Posterior vena cava (tissue), 2 donors: ENCODE measurements around the gene OR10P1. TPM values are rescaled to one million over a fixed set of nuclear protein-coding genes. Genes with fewer than 3 reads are reported as not detected.

Experiments
- DNase-seq: peaks from one replicate; pipeline ENCODE4 v3.0.0-alpha.2; 2020; ENCODE audit warnings: low spot score
- intact Hi-C, 2 donors: fragments of 100-400 bp; cut with DNase I; formaldehyde crosslinking; loops; one replicate each; pipeline versions ENCODE4 v1.14.1 to v1.14.2; 2022 to 2023
- total RNA-seq, 2 donors: library from RNA; stranded (reverse); fragmentation: NEBNext Ultra II Directional; extraction: Animal tissue kit (Norgen Biotek cat#: 25700); gene quantifications; one replicate each; pipeline ENCODE4 v1.2.1, GENCODE V29; 2021
- donor health status: DM: yes; HTN: yes; CAD: no.
- donor health status: DM: yes; HTN: yes; CAD: no.

The OR10P1 gene
- total RNA-seq, 2 donors from 2014 or later: not detected

DNA sequence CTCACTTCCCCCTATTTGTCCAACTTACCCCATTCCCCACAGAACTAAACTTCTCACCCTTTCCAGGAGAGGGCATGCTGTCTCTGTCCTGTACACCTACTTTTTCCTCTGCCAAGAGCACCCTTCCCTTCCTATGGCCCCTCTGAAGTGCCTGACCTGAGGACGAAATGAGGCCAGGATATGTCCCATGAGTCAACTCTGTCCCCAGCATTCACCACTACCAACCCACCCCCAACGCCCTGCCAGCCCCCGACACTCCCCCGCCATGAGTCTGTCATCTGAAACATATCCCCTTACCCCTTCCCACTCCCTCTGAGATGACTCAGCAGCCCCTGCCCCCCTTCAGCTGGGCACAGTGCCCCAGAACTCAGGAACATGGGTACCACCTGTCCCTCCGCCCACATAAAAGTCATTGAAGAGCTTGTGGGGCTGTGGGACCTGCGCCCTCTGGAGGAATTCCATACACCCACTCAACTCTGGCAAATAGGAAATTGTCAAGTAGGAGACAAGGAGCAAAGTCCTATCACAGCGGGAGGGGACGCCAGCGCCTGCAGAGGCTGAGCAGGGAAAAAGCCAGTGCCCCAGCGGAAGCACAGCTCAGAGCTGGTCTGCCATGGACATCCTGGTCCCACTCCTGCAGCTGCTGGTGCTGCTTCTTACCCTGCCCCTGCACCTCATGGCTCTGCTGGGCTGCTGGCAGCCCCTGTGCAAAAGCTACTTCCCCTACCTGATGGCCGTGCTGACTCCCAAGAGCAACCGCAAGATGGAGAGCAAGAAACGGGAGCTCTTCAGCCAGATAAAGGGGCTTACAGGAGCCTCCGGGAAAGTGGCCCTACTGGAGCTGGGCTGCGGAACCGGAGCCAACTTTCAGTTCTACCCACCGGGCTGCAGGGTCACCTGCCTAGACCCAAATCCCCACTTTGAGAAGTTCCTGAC lies 44.7 kb downstream of the OR10P1 start:
- DNase-seq: peak; percentile 82
- intact Hi-C loops: loop anchor here in 1 of 2 donors (5.0 kb wide), 1 partner anchor 46 kb away; the partner anchor contains the start of gene CD63

DNA sequence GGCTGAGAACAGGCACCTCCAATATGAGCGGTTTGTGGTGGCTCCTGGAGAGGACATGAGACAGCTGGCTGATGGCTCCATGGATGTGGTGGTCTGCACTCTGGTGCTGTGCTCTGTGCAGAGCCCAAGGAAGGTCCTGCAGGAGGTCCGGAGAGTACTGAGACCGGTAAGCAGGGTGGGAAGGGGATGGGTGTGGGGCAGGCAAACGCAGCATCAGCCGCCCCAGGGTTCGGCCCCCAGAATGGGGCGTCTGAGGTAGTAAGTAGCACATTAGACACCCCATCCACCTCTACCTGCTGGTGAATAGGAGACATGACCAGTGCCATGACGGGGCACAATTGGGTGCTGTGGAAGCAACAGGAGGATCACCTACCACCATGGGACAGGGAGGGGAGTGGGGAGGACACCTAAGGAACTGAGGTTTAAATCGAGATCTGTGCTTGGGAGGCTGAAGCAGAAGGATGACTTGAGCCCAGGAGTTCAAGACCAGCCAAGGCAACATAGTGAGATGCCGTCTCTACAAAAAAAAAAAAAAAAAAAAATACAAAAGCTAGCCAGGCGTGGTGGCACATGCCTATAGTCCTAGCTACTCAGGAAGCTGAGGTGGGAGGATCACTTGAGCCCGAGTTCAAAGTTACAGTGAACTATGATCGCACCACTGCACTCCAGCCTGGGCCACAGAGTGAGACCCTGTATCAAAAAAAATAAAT lies 45.5 kb downstream of the OR10P1 start:
- intact Hi-C loops: loop anchor here in 1 of 2 donors (5.0 kb wide), 1 partner anchor 45 kb away; the partner anchor contains the start of gene CD63
- DNase-seq: peak; percentile 52

DNA sequence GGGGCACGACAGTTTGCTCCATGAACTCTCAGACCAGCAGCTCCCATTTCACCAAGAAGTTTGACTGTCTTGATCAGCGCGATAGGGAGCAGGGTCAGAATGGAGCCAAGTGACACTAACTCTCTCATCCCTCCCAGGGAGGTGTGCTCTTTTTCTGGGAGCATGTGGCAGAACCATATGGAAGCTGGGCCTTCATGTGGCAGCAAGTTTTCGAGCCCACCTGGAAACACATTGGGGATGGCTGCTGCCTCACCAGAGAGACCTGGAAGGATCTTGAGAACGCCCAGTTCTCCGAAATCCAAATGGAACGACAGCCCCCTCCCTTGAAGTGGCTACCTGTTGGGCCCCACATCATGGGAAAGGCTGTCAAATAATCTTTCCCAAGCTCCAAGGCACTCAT lies 47.0 kb downstream of the OR10P1 start:
- peak; percentile 22 for DNase-seq
- intact Hi-C loops: loop anchor here in 1 of 2 donors (5.0 kb wide), 1 partner anchor 44 kb away; the partner anchor contains the start of gene CD63

DNA sequence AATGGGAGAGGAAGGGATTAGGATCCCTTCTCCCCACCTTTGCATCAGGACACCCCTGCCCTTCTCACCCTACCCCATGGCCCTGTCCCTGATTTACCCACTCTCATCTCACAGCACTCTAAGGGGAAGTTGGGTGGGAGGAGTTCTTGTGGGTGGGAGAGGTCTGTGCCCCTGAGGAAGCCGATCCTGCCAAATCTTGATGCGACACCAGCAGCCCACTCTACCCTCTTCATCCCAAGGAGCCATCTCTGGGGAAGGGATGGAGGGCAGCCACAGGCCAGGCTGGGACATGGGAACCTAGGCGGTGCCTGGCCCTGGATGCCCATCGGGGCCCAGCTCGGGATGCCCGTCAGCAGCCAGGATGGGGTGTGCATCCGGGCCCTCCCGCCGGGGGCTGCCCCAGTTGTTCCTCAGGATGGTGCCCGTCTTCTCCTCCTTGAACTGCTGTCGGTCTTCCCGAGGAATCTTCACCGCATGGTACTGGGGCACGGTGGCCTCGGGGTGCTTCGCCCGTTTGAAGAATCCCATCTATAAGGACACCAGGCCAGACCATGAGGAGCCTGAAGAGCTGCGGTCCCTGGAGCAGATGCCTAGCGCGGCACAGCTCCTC lies 48.2 kb downstream of the OR10P1 start:
- peak; percentile 68 for DNase-seq

DNA sequence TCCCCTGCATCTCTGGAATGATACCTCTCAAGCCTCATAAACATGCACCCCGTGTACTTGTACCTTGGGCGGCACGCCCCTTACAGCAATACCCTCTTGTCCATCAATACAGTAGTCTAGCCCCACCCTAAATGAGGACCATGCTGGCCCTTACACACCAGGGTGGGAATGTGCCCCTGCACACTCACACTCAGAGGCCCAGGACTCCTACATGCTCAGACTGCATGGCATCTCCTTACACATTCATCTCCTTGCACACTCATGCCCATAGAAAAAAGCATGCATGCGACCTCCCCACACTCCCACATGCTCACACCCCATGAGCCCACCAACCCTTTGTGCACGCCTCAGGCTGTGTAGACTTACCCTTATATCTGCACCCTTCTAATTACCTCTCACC lies 49.0 kb downstream of the OR10P1 start:
- intact Hi-C loops: no loop called here
- peak; percentile 24 for DNase-seq

More for the DNA sequence above, 48.2 kb downstream of the OR10P1 start:
- intact Hi-C loops: loop anchor here in 1 of 2 donors (5.0 kb wide), 1 partner anchor 42 kb away; the partner anchor contains the start of gene CD63

DNA sequence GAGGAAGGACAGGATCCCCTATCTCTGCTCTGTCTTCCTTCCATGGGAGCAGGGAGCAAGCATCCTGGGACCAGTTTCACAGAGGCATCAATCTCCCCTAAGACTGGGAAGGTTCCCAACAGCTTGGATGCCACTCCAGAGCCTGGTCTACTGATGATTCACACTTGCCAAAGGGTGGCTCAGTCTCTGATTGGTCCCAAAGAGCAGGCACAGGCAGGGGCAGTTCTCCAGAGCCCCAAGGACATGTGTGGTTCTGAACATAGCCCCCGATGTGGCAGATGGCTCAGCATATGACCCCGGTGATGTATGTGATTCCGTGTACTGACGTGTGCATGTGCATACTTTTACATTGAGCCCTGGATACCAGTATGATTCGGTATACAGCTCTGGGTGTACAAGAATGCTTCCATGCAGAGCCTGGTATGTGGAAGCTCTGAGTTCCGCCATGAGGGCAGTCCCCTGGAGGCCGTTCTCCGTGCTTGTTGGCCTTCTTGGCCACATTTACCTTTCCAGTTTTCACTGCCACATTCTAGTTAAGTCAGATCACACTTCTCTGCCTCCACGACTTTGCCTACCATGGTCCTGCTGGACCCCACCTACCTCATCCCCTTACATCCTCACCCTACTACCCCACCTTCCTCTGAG lies 49.8 kb downstream of the OR10P1 start:
- intact Hi-C loops: no loop called here
- DNase-seq: peak; percentile 44

Other genes with a start within 250 kb of the OR10P1 start
- not detected for gene OR6C65, start 236.4 kb upstream of the OR10P1 start, total RNA-seq
- not detected for gene OR6C76, start 210.6 kb upstream of the OR10P1 start, total RNA-seq
- not detected for gene OR6C2, start 192.8 kb upstream of the OR10P1 start, total RNA-seq
- gene OR6C70, start 166.8 kb upstream of the OR10P1 start, total RNA-seq: not detected
- gene OR6C68, start 144.5 kb upstream of the OR10P1 start, total RNA-seq: not detected
- gene OR6C4, start 87.3 kb upstream of the OR10P1 start, total RNA-seq: not detected
- not detected for gene OR2AP1, start 64.4 kb upstream of the OR10P1 start, total RNA-seq
- gene ITGA7, start 71.0 kb downstream of the OR10P1 start, total RNA-seq: 100 to 1,000 TPM; 497 to 570 TPM
- gene BLOC1S1, start 79.2 kb downstream of the OR10P1 start, total RNA-seq: 100 to 1,000 TPM; 115 to 118 TPM
- gene RDH5, start 83.5 kb downstream of the OR10P1 start, total RNA-seq: 10 to 100 TPM; 19.2 to 39.7 TPM
- gene CD63, start 92.1 kb downstream of the OR10P1 start, total RNA-seq: 1,000 to 10,000 TPM; 1,385 to 1,570 TPM
- 10 to 100 TPM in 1 of 2 donors, 1 to 10 TPM in 1; 8.4 to 11.0 TPM for gene GDF11, start 106.2 kb downstream of the OR10P1 start, total RNA-seq
- 10 to 100 TPM; 47.8 to 49.8 TPM for gene SARNP, start 180.8 kb downstream of the OR10P1 start, total RNA-seq
- 10 to 100 TPM; 27.3 to 31.1 TPM for gene ORMDL2, start 181.1 kb downstream of the OR10P1 start, total RNA-seq
- 10 to 100 TPM; 23.0 to 24.7 TPM for gene DNAJC14, start 192.7 kb downstream of the OR10P1 start, total RNA-seq
- gene MMP19, start 206.0 kb downstream of the OR10P1 start, total RNA-seq: 10 to 100 TPM; 39.7 to 48.7 TPM